IMR-90 (cell line): Measurements from ENCODE around the gene ZNF541. TPM values are rescaled to one million over a fixed set of nuclear protein-coding genes. Genes with fewer than 3 reads are reported as not detected.
A peak's percentile ranks its signal among the peaks of the same experiment; 100 is the strongest.

Experiments
- ATAC-seq: fragments of 200-7000 bp; cut with Tn5 transposase; 2 replicates; pipeline ENCODE4 v1.9.1; 2020; ENCODE audit warnings: low read depth, mild to moderate bottlenecking, moderate library complexity
- Bru-seq: library from RNA; stranded (reverse); fragments of 400-500 nt; gene quantifications from one replicate; lab custom pipeline; 2021; lab: Mats Ljungman, UMichigan
- BruChase-seq, 2 experiments: library from RNA; stranded (reverse); fragments of 400-500 nt; gene quantifications; one replicate each; lab custom pipeline; 2021; lab: Mats Ljungman, UMichigan
- BruUV-seq: library from RNA; stranded (reverse); fragments of 400-500 nt; replicated peaks from 2 replicates; lab custom pipeline; 2021; lab: Mats Ljungman, UMichigan
- CTCF ChIA-PET: fragments of 300-600 bp; formaldehyde crosslinking; extraction: SDS; loops from one replicate; lab custom pipeline; 2021; ENCODE audit warnings: antibody characterized with exemption; lab: Yijun Ruan, JAX
- POLR2A ChIA-PET: fragments of 300-600 bp; sonication (Branson Sonifier 250); formaldehyde crosslinking; loops from one replicate; lab custom pipeline; 2022; ENCODE audit warnings: antibody characterized with exemption; ENCODE audit not compliant: unreplicated experiment; lab: Charles Lee
- DNase-seq: peaks from one replicate; pipeline ENCODE4 v3.0.0; 2013
- H2AFZ ChIP-seq: replicated peaks from 2 replicates; pipeline ENCODE3; 2013; ENCODE audit warnings: low read length, mild to moderate bottlenecking; ENCODE audit not compliant: poor library complexity
- H2AK5ac ChIP-seq: 2 replicates; pipeline ENCODE4 v1.6.1; 2013; ENCODE audit warnings: low read depth, low read length, inconsistent platforms
- H2AK9ac ChIP-seq: replicated peaks from 2 replicates; pipeline ENCODE3; 2013; ENCODE audit warnings: mild to moderate bottlenecking, low read depth, low read length, moderate library complexity; ENCODE audit not compliant: poor library complexity
- H2BK120ac ChIP-seq: 2 replicates; pipeline ENCODE4 v1.6.1; 2013; ENCODE audit warnings: low read depth, low read length, inconsistent platforms
- H2BK15ac ChIP-seq: 3 replicates; pipeline ENCODE4 v1.6.1; 2013; ENCODE audit warnings: low read depth, low read length, inconsistent platforms
- H2BK20ac ChIP-seq: 2 replicates; pipeline ENCODE4 v1.6.1; 2013; ENCODE audit warnings: low read depth, mild to moderate bottlenecking, inconsistent platforms, low read length, moderate library complexity
- H2BK5ac ChIP-seq: 2 replicates; pipeline ENCODE4 v1.6.1; 2013; ENCODE audit warnings: mild to moderate bottlenecking, low read depth, low read length, inconsistent platforms; ENCODE audit not compliant: poor library complexity, severe bottlenecking
- H3K14ac ChIP-seq: replicated peaks from 2 replicates; pipeline ENCODE4 v1.6.1; 2013; ENCODE audit warnings: low read depth, low read length, inconsistent platforms
- H3K18ac ChIP-seq: 2 replicates; pipeline ENCODE4 v1.6.1; 2013; ENCODE audit warnings: low read depth, low read length, control low read depth
- H3K23ac ChIP-seq: 2 replicates; pipeline ENCODE4 v1.6.1; 2013; ENCODE audit warnings: low read depth, low read length, inconsistent platforms
- H3K27ac ChIP-seq: 2 replicates; pipeline ENCODE4 v1.5.1; 2013; ENCODE audit warnings: mild to moderate bottlenecking, control low read depth, low read length; ENCODE audit not compliant: insufficient read depth
- H3K27me3 ChIP-seq: 2 replicates; pipeline ENCODE4 v1.6.1; 2013; ENCODE audit warnings: low read length; ENCODE audit not compliant: control insufficient read depth, insufficient read depth
- H3K36me3 ChIP-seq: 2 replicates; pipeline ENCODE4 v1.6.1; 2013; ENCODE audit warnings: low read length, mixed read lengths; ENCODE audit not compliant: control insufficient read depth, insufficient read depth
- H3K4ac ChIP-seq: 2 replicates; pipeline ENCODE4 v1.6.1; 2013; ENCODE audit warnings: low read depth, low read length, inconsistent platforms
- H3K4me1 ChIP-seq: 2 replicates; pipeline ENCODE4 v1.6.1; 2013; ENCODE audit warnings: low read length, mixed read lengths; ENCODE audit not compliant: control insufficient read depth, insufficient read depth
- H3K4me2 ChIP-seq: 2 replicates; pipeline ENCODE4 v1.6.1; 2013; ENCODE audit warnings: low read depth, mild to moderate bottlenecking, control low read depth, low read length, moderate library complexity
- H3K4me3 ChIP-seq: 2 replicates; pipeline ENCODE4 v1.5.1; 2013; ENCODE audit warnings: low read depth, mild to moderate bottlenecking, control low read depth, low read length, moderate library complexity; ENCODE audit not compliant: insufficient read depth
- H3K56ac ChIP-seq: 2 replicates; pipeline ENCODE4 v1.6.1; 2013; ENCODE audit warnings: low read length, inconsistent platforms; ENCODE audit not compliant: insufficient read depth; ENCODE audit errors: extremely low read depth
- H3K79me1 ChIP-seq, 2 experiments: 2 replicates each; pipeline ENCODE4 v1.6.1; 2013; ENCODE audit warnings: low read length in 2 of 2, inconsistent platforms in 1 of 2, low read depth in 1 of 2
- H3K9ac ChIP-seq: 2 replicates; pipeline ENCODE4 v1.6.1; 2013; ENCODE audit warnings: low read depth, low read length, control low read depth
- H3K9me1 ChIP-seq: 2 replicates; pipeline ENCODE4 v1.6.1; 2013; ENCODE audit warnings: low read length, inconsistent platforms; ENCODE audit not compliant: insufficient read depth
- H3K9me3 ChIP-seq: 2 replicates; pipeline ENCODE4 v1.6.1; 2013; ENCODE audit warnings: low read length; ENCODE audit not compliant: control insufficient read depth, insufficient read depth
- H4K20me1 ChIP-seq: 2 replicates; pipeline ENCODE4 v1.6.1; 2013; ENCODE audit warnings: low read length, inconsistent platforms; ENCODE audit not compliant: insufficient read depth
- H4K5ac ChIP-seq: 2 replicates; pipeline ENCODE4 v1.6.1; 2013; ENCODE audit warnings: mild to moderate bottlenecking, low read depth, low read length, control low read depth
- H4K8ac ChIP-seq, 2 experiments: 2 replicates each; pipeline ENCODE4 v1.6.1; 2013; ENCODE audit warnings: low read depth in 2 of 2, low read length in 2 of 2, control low read depth in 1 of 2, inconsistent platforms in 1 of 2
- H4K91ac ChIP-seq: 2 replicates; pipeline ENCODE4 v1.6.1; 2013; ENCODE audit warnings: low read depth, low read length, inconsistent platforms; ENCODE audit not compliant: insufficient read depth
- BHLHE40 ChIP-seq: fragments of 150-350 bp; IDR thresholded peaks from 2 replicates; pipeline ENCODE4 v1.6.1; 2016; ENCODE audit warnings: mild to moderate bottlenecking, low read depth, low read length
- MAZ ChIP-seq: IDR thresholded peaks from 2 replicates; pipeline ENCODE4 v1.6.1; 2012; ENCODE audit warnings: low read depth, mild to moderate bottlenecking, low read length, improper control_type of control experiment, moderate library complexity, borderline replicate concordance
- POLR2A ChIP-seq: IDR thresholded peaks from 2 replicates; pipeline ENCODE4 v1.6.1; 2012; ENCODE audit warnings: mild to moderate bottlenecking, low read depth, low read length
- WGBS, 2 experiments: methylation state at CpG; one replicate each; pipeline versions ENCODE4 v1.1.5 to v1.1.7; 2013; ENCODE audit warnings: missing lambda C conversion rate in 2 of 2; ENCODE audit not compliant: insufficient read length in 1 of 2; ENCODE audit errors: extremely low coverage in 2 of 2; 5-methylcytosine and 5-hydroxymethylcytosine counted together
- dilution Hi-C: fragments of 300-500 bp; cut with HindIII; formaldehyde crosslinking; loops from one replicate; pipeline ENCODE4 v1.14.3; 2018; ENCODE audit warnings: low sequenced_read_pairs; ENCODE audit not compliant: unreplicated experiment
- in situ Hi-C: fragments of 300-500 bp; cut with MboI; formaldehyde crosslinking; loops from 3 replicates; pipeline ENCODE4 v1.14.3; 2019; ENCODE audit warnings: low sequenced_read_pairs, inconsistent platforms, mixed read lengths
- intact Hi-C: fragments of 100-400 bp; cut with micrococcal nuclease; formaldehyde crosslinking; loops from 2 replicates; pipeline ENCODE4 v1.10.0; 2022
- long read RNA-seq: library from polyadenylated mRNA; unstranded; transcript quantifications from one replicate; pipeline ENCODE4 v2.0.0, GENCODE V29; 2021; ENCODE audit not compliant: unreplicated experiment
- polyA plus RNA-seq, 3 experiments: library from polyadenylated mRNA; depleted of rRNA; stranded (reverse); fragments of >200 nt; gene quantifications; 2 replicates each; pipeline ENCODE4 v1.2.3, GENCODE V29; 2012; ENCODE audit warnings: low replicate concordance in 1 of 3
- total RNA-seq: library from RNA; depleted of rRNA; stranded (reverse); fragments of >200 nt; gene quantifications from 2 replicates; pipeline ENCODE4 v1.2.3, GENCODE V29; 2012; rRNA removed

ZNF541 gene, protein sequence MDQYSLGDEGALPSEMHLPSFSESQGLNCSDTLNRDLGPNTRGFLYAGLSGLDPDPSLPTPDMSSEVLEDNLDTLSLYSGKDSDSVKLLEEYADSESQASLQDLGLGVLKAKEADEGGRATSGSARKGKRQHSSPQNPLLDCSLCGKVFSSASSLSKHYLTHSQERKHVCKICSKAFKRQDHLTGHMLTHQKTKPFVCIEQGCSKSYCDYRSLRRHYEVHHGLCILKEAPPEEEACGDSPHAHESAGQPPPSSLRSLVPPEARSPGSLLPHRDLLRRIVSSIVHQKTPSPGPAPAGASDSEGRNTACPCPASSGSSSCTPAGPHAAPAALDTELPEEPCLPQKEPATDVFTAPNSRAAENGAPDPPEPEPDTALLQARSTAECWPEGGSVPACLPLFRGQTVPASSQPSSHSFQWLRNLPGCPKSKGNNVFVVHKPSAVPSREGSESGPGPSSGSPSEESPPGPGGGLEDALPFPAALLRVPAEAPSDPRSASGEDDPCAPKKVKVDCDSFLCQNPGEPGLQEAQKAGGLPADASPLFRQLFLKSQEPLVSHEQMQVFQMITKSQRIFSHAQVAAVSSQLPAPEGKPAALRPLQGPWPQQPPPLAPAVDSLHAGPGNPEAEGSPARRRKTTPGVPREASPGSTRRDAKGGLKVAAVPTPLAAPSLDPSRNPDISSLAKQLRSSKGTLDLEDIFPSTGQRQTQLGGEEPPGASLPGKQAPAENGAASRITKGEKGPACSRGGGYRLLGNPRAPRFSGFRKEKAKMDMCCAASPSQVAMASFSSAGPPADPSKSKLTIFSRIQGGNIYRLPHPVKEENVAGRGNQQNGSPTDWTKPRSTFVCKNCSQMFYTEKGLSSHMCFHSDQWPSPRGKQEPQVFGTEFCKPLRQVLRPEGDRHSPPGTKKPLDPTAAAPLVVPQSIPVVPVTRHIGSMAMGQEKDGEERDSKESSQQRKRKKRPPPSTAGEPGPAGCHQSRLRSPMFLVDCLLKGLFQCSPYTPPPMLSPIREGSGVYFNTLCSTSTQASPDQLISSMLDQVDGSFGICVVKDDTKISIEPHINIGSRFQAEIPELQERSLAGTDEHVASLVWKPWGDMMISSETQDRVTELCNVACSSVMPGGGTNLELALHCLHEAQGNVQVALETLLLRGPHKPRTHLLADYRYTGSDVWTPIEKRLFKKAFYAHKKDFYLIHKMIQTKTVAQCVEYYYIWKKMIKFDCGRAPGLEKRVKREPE (N-terminal part only)
- total RNA-seq: not detected in 2 replicates
- polyA plus RNA-seq (2012; rRNA removed): not detected in 2 replicates
- 0.01 TPM in 1 of 2 replicates, not detected in the other for polyA plus RNA-seq (2012; cell fraction: cytosol; rRNA removed)
- polyA plus RNA-seq (2012; cell fraction: nucleus; rRNA removed; ENCODE audit: low replicate concordance): 0.08 and 0.16 TPM in 2 replicates
- Bru-seq, nascent RNA: percentile 11 among the genes with signal in this experiment
- percentile 23 among the genes with signal in this experiment for BruChase-seq, experiment 1, labeled RNA remaining after a 6-hour chase
- percentile 10 among the genes with signal in this experiment for BruChase-seq, experiment 2, labeled RNA remaining after a 2-hour chase
- long read RNA-seq: 0 reads

GRCh38 chr19:47573071-47574026, at the start of gene ZNF541:
Gene ZNF541 (minus strand): TSS chr19:47573148. CDS start chr19:47555856, 17,292 bp downstream.
- TF ChIP-seq BHLHE40 (peak; percentile 51), MAZ (peak; percentile 23; the same call in 1 of the 2 replicates), POLR2A (no peak)
- Histone ChIP-seq H3K4me1 (no peaks in the 10 kb centered on the region), H4K91ac (no peak within 1 kb of the TSS), H3K36me3 (no peaks in the 10 kb centered on the region), H3K4ac (no peak within 1 kb of the TSS), H3K4me3 (peak within 1 kb of the TSS; percentile 19; the same call in 1 of the 2 replicates), H4K5ac (no peak within 1 kb of the TSS), H3K4me2 (peak within 1 kb of the TSS; percentile 40; the same call in 1 of the 2 replicates), H3K23ac (no peak within 1 kb of the TSS), H2AFZ (peak within 1 kb of the TSS; percentile 86), H3K9ac (no peak within 1 kb of the TSS), H2BK20ac (no peak within 1 kb of the TSS), H3K14ac (no peak within 1 kb of the TSS), H2BK120ac (no peak within 1 kb of the TSS), H3K79me1 (no peaks in the 10 kb centered on the region; a peak in 1 of 4 replicates), H3K18ac (no peak within 1 kb of the TSS), H3K9me1 (no peaks in the 10 kb centered on the region; the same call in 1 of the 2 replicates), H4K8ac (0 out of 4 replicates have a peak within 1 kb of the TSS, but pooled peaks have one; percentile 14 to 57), H3K27me3 (peaks cover 8% of the 10 kb centered on the region; the same call in 1 of the 2 replicates), H3K9me3 (no peaks in the 10 kb centered on the region), H4K20me1 (no peaks in the 10 kb centered on the region), H2AK9ac (peak within 1 kb of the TSS; percentile 9), H2AK5ac (no peak within 1 kb of the TSS; the same call in 1 of the 2 replicates), H2BK5ac (no peak within 1 kb of the TSS), H2BK15ac (no peak within 1 kb of the TSS), H3K27ac (no peak within 1 kb of the TSS), H3K56ac (no peak within 1 kb of the TSS)
- ATAC-seq (peak; percentile 67), DNase-seq (peak; percentile 12)
- POLR2A ChIA-PET: no interaction called here
- WGBS, 2 experiments: 41% methylated on average over 5 of the region's 89 CpGs; no CpG with 5 or more reads in 1 of the 2 experiments
- dilution Hi-C loops (no loop called here), intact Hi-C loops (no loop called here), in situ Hi-C loops (no loop called here)
- CTCF ChIA-PET: no interaction called here
- no TSS peak for BruUV-seq
